GM11168 (cell line): Measurements from ENCODE around the gene KCTD12.
"Not testable (repeated sequence)": the region's sequence is repeated elsewhere in the genome, so short reads cannot be mapped to it uniquely, and the experiment has no call there.

Experiments used
- in situ Hi-C: fragments of 300-500 bp; cut with MboI; formaldehyde crosslinking; loops from one replicate; pipeline ENCODE4 v1.12.0; 2022; ENCODE audit warnings: low sequenced_read_pairs; ENCODE audit not compliant: unreplicated experiment

KCTD12 gene

GRCh38 chr13:76886292-76887075 is at the start of gene KCTD12:
Gene KCTD12, minus strand, starts transcription at chr13:76886405. Its CDS starts 257 bp downstream, at chr13:76886148.
- in situ Hi-C loops = loop anchor here (25.0 kb wide), 1 partner anchor 1199 kb away; no protein-coding TSS in a partner anchor

GRCh38 chr13:76934671-76935070 is 48.5 kb upstream of the KCTD12 start:
- in situ Hi-C loops = no loop called here

GRCh38 chr13:76932076-76932475 is 45.9 kb upstream of the KCTD12 start:
- in situ Hi-C loops = no loop called here

- in situ Hi-C loops = no loop called here
Observed at GRCh38 chr13:76929851-76930374, 43.7 kb upstream of the KCTD12 start.

- in situ Hi-C loops = no loop called here
Observed at GRCh38 chr13:76929320-76929719, 43.1 kb upstream of the KCTD12 start.

- in situ Hi-C loops = no loop called here
Observed at GRCh38 chr13:76928456-76928855, 42.3 kb upstream of the KCTD12 start.

- in situ Hi-C loops = no loop called here
Observed at GRCh38 chr13:76927955-76928354, 41.8 kb upstream of the KCTD12 start.

- in situ Hi-C loops = no loop called here
Observed at GRCh38 chr13:76925115-76925514, 38.9 kb upstream of the KCTD12 start.

GRCh38 chr13:76921516-76921915 is 35.3 kb upstream of the KCTD12 start:
- in situ Hi-C loops = no loop called here

GRCh38 chr13:76917755-76918481 is 31.7 kb upstream of the KCTD12 start:
- in situ Hi-C loops = not testable (repeated sequence)

- in situ Hi-C loops = no loop called here
Observed at GRCh38 chr13:76917095-76917494, 30.9 kb upstream of the KCTD12 start.

GRCh38 chr13:76913898-76914297 is 27.7 kb upstream of the KCTD12 start:
- in situ Hi-C loops = no loop called here

- in situ Hi-C loops = no loop called here
Observed at GRCh38 chr13:76912476-76912875, 26.3 kb upstream of the KCTD12 start.

- in situ Hi-C loops = no loop called here
Observed at GRCh38 chr13:76904507-76904906, 18.3 kb upstream of the KCTD12 start.

- in situ Hi-C loops = no loop called here
Observed at GRCh38 chr13:76903544-76904162, 17.4 kb upstream of the KCTD12 start.

GRCh38 chr13:76899066-76899465 is 12.9 kb upstream of the KCTD12 start:
- in situ Hi-C loops = loop anchor here (25.0 kb wide), 1 partner anchor 1212 kb away; no protein-coding TSS in a partner anchor

GRCh38 chr13:76897171-76897570 is 11.0 kb upstream of the KCTD12 start:
- in situ Hi-C loops = loop anchor here (25.0 kb wide), 1 partner anchor 1210 kb away; no protein-coding TSS in a partner anchor

GRCh38 chr13:76894401-76895110 is 8.4 kb upstream of the KCTD12 start:
- in situ Hi-C loops = loop anchor here (25.0 kb wide), 1 partner anchor 1207 kb away; no protein-coding TSS in a partner anchor

- in situ Hi-C loops = loop anchor here (25.0 kb wide), 1 partner anchor 1205 kb away; no protein-coding TSS in a partner anchor
Observed at GRCh38 chr13:76892488-76892887, 6.3 kb upstream of the KCTD12 start.

- in situ Hi-C loops = loop anchor here (25.0 kb wide), 1 partner anchor 1203 kb away; no protein-coding TSS in a partner anchor
Observed at GRCh38 chr13:76890021-76890420, 3.8 kb upstream of the KCTD12 start.
